Stomach (tissue), 9 donors: ENCODE results near the gene AGFG1. TPM values are rescaled to one million over a fixed set of nuclear protein-coding genes. Genes with fewer than 3 reads are reported as not detected.
"Not testable (repeated sequence)": the region's sequence is repeated elsewhere in the genome, so short reads cannot be mapped to it uniquely, and the experiment has no call there.

Experiments used
- DNase-seq, 2 donors: peaks; one replicate each; pipeline versions ENCODE4 v3.0.0 to v3.0.0-alpha.2; 2013 to 2019
- H3K27ac ChIP-seq, 5 donors: fragments of 200-600 bp in 4 of 5; sonication (generic) in 4 of 5; one replicate each; pipeline ENCODE4 v1.5.1; 2013 to 2019; ENCODE audit warnings: mild to moderate bottlenecking in 1 of 5, moderate library complexity in 1 of 5
- H3K27me3 ChIP-seq, 3 donors: fragments of 200-600 bp; sonication (generic); one replicate each; pipeline ENCODE4 v1.5.1; 2017 to 2019; ENCODE audit warnings: mixed run types in 1 of 3
- H3K36me3 ChIP-seq, 4 donors: fragments of 200-600 bp; sonication (generic); 1 replicate in 3 of 4; 2 replicates in 1 of 4; pipeline ENCODE4 v1.5.1; 2016 to 2019
- H3K4me1 ChIP-seq, 4 donors: fragments of 200-600 bp; sonication (generic); one replicate each; pipeline ENCODE4 v1.5.1; 2016 to 2019
- H3K4me3 ChIP-seq, 4 donors: fragments of 200-600 bp; sonication (generic) in 3 of 4; one replicate each; pipeline ENCODE4 v1.5.1; 2016 to 2019; ENCODE audit warnings: mild to moderate bottlenecking in 1 of 4
- H3K9me3 ChIP-seq, 4 donors: fragments of 200-600 bp; sonication (generic); one replicate each; pipeline ENCODE4 v1.5.1; 2016 to 2019
- EP300 ChIP-seq: sonication (generic); formaldehyde crosslinking; IDR thresholded peaks from one replicate; pipeline ENCODE4 v1.6.1; 2017; ENCODE audit warnings: antibody characterized with exemption
- POLR2A ChIP-seq, 4 donors: fragments of 450-650 bp; IDR thresholded peaks; one replicate each; pipeline ENCODE4 v1.6.1; 2016; ENCODE audit warnings: antibody characterized with exemption in 4 of 4, control low read depth in 2 of 4, mild to moderate bottlenecking in 1 of 4, moderate library complexity in 1 of 4
- POLR2AphosphoS5 ChIP-seq, 3 donors: sonication (generic); formaldehyde crosslinking; IDR thresholded peaks; one replicate each; pipeline ENCODE4 v1.6.1; 2016; ENCODE audit warnings: antibody characterized with exemption in 3 of 3
- WGBS, 5 donors: extraction: QIAGEN DNeasy Blood & Tissue Kit in 3 of 5; methylation state at CpG; one replicate each; pipeline versions ENCODE4 v1.1.5 to v1.1.7; 2013 to 2018; 5-methylcytosine and 5-hydroxymethylcytosine counted together
- intact Hi-C: fragments of 100-400 bp; cut with DNase I; formaldehyde crosslinking; loops from one replicate; pipeline ENCODE4 v1.15.1; 2023; ENCODE audit warnings: low total_unique reads
- polyA plus RNA-seq, 3 donors: library from polyadenylated mRNA; stranded (reverse); fragments of 200-250 nt; gene quantifications; one replicate each; pipeline ENCODE4 v1.2.3, GENCODE V29; 2013
- total RNA-seq, 5 donors: library from RNA; depleted of rRNA; stranded (reverse); fragments of >200 nt; gene quantifications; one replicate each; pipeline versions ENCODE4 v1.1.0 to v1.2.3, GENCODE V29; 2014 to 2016
- TF ChIP-seq, protein P1 (sequence below), 7 experiments: fragments of 450-650 bp in 4 of 7; fragments of 200-600 bp in 3 of 7; sonication (generic) in 3 of 7; IDR thresholded peaks; one replicate each; pipeline ENCODE4 v1.5.1; 2016 to 2019; ENCODE audit warnings: antibody characterized with exemption in 7 of 7, control low read depth in 2 of 7, mild to moderate bottlenecking in 1 of 7
- donor health status: healthy with polysubstance abuse.
- donor health status: Bipolar disorder and iron deficiency.
- donor health status: healthy.

AGFG1 gene
- total and polyA plus RNA-seq, 8 donors, result 16.1 to 119 (median 35.7) TPM

DNA sequence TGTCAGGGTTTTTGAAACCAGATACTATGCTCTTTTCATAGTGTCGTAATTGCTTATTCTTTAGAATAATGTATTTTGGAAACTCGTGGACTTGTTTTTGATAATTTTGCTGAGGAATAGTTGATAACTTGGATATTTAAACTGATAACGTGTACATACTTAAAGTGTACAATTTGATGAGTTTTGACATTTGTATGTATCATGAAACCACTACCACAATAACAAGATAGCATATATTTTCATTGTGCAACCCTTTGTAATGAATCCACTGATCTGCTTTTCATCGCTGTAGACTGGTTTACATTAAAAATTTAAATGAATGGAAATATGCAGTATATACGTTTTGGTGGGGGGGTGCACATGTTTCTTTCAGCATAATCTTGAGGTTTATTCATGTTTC, 45.8 kb downstream of the AGFG1 start:
- DNase-seq, result no peak
- Histone ChIP-seq H3K9me3 (no peaks in the 10 kb centered on the region), H3K27ac (peak overlapping the region in 2 of 5 donors; percentile 38 to 57), H3K4me1 (peaks cover 14 to 85% (median 43%) of the 10 kb centered on the region in 4 donors), H3K4me3 (no peak overlapping the region), H3K27me3 (no peaks in the 10 kb centered on the region), H3K36me3 (peaks cover 0 to 22% (median 2%) of the 10 kb centered on the region in 4 donors)
- no peak for TF ChIP-seq EP300
- TF ChIP-seq POLR2AphosphoS5 (IDR thresholded peaks at IDR 0.05), result no peak
- TF ChIP-seq POLR2A (IDR thresholded peaks at IDR 0.05), result no peak
- TF ChIP-seq, protein P1, sequence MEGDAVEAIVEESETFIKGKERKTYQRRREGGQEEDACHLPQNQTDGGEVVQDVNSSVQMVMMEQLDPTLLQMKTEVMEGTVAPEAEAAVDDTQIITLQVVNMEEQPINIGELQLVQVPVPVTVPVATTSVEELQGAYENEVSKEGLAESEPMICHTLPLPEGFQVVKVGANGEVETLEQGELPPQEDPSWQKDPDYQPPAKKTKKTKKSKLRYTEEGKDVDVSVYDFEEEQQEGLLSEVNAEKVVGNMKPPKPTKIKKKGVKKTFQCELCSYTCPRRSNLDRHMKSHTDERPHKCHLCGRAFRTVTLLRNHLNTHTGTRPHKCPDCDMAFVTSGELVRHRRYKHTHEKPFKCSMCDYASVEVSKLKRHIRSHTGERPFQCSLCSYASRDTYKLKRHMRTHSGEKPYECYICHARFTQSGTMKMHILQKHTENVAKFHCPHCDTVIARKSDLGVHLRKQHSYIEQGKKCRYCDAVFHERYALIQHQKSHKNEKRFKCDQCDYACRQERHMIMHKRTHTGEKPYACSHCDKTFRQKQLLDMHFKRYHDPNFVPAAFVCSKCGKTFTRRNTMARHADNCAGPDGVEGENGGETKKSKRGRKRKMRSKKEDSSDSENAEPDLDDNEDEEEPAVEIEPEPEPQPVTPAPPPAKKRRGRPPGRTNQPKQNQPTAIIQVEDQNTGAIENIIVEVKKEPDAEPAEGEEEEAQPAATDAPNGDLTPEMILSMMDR (IDR thresholded peaks at IDR 0.05), result no peak
- intact Hi-C loops, result no loop called here
- WGBS, 5 donors, result 69 to 82% (median 78%) methylated on average over 5 of the region's 5 CpGs

DNA sequence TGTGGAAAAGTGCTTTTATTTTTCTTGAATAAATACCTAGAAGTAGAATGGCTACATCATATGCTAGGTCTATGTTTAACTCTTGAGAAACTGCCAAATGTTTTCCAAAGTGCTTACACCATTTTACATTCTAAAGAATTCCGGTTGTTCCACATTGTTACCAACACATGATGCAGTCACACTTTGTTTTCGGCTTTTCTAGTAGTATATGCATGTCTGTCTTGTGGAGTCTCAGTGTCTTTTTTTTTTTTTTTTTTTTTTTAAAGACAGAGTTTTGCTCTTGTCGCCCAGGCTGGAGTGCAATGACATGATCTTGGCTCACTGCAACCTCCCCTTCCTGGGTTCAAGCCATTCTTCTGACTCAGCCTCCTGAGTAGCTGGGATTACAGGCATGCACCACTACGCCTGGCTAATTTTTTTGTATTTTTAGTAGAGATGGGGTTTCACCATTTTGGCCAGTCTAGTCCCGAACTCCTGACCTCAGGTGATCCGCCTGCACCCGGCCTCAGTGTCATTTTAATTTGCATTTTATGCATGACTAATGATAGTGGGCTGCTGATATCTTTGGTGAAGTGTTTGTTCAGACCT, 46.4 kb downstream of the AGFG1 start:
- H3K36me3 ChIP-seq, result peaks cover 0 to 22% (median 2%) of the 10 kb centered on the region in 4 donors
- WGBS, 5 donors, result 50 to 66% (median 59%) methylated on average over 7 of the region's 7 CpGs
- H3K27me3 ChIP-seq, H3K9me3 ChIP-seq, H3K4me3 ChIP-seq, H3K27ac ChIP-seq, intact Hi-C loops, DNase-seq: not testable (repeated sequence)
- peaks cover 14 to 81% (median 40%) of the 10 kb centered on the region in 4 donors for H3K4me1 ChIP-seq

DNA sequence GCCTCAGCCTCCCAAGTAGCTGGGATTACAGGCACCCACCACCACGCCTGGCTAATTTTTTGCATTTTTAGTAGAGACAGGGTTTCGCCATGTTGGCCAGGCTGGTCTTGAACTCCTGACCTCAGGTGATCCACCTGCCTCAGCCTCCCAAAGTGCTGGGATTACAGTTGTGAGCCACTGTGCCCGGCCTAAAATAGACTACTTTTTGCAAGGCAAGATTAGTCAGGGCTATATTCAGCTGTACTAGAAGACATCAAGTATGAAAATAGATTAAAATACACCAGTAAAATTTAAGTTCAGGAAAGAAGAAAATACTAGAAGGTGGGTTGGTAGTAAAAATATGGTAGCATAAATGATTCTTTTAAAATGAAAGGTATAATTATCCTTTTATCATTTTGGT, 49.2 kb downstream of the AGFG1 start:
- H3K4me3 ChIP-seq, H3K27me3 ChIP-seq, intact Hi-C loops, H3K9me3 ChIP-seq, DNase-seq, H3K27ac ChIP-seq: not testable (repeated sequence)
- Histone ChIP-seq H3K4me1 (peaks cover 14 to 55% (median 23%) of the 10 kb centered on the region in 4 donors), H3K36me3 (peaks cover 5 to 49% (median 28%) of the 10 kb centered on the region in 4 donors)
- WGBS, 5 donors, result 91 to 98% (median 95%) methylated on average over 2 to 3 of the region's 3 CpGs

DNA sequence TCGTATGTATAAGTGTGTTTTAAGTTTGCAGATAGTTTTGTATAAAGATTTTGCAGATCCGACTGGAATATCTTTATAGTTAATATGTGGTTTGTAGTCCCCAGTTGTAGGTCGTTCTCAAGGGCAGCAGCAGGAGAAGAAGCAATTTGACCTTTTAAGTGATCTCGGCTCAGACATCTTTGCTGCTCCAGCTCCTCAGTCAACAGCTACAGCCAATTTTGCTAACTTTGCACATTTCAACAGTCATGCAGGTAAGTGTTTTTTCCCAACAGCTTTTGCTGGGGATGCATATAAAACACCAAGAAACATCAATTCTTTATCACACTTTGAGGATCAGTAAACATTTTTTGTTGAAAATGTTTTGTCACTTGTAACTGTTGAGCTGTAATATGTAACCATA, 52.7 kb downstream of the AGFG1 start:
- H3K4me1 ChIP-seq, result peaks cover 0 to 22% (median 0%) of the 10 kb centered on the region in 4 donors
- no peak overlapping the region for H3K4me3 ChIP-seq
- H3K27ac ChIP-seq, result no peak overlapping the region
- no peaks in the 10 kb centered on the region for H3K9me3 ChIP-seq
- H3K27me3 ChIP-seq, result no peaks in the 10 kb centered on the region
- DNase-seq, result no peak
- 75 to 83% (median 79%) methylated on average over 4 of the region's 4 CpGs for WGBS, 5 donors
- no peak for TF ChIP-seq POLR2AphosphoS5 (IDR thresholded peaks at IDR 0.05)
- no peak for TF ChIP-seq POLR2A (IDR thresholded peaks at IDR 0.05)
- TF ChIP-seq, protein P1 (IDR thresholded peaks at IDR 0.05), result no peak
- TF ChIP-seq EP300, result no peak
- intact Hi-C loops, result no loop called here
- H3K36me3 ChIP-seq, result peaks cover 5 to 73% (median 52%) of the 10 kb centered on the region in 4 donors

DNA sequence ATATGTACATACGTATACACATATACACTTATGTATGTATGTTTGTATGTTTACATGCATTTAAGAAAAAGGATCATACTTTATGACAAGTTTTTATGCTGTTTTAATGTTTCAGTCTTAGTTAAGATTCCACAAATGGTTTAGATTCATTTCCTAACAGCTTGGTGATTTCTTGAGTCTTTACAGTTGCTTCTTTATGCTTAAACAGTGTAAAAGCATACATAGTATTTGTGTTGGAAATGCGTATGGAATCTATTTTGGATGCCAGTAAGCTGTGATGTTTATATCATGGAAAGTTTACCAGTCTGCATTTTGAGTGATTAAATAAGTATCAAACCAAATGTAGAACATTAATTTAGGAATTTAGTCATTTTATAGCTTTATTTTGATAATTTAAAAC, 55.4 kb downstream of the AGFG1 start:
- H3K4me3 ChIP-seq, result no peak overlapping the region
- no peaks in the 10 kb centered on the region for H3K9me3 ChIP-seq
- H3K27ac ChIP-seq, result no peak overlapping the region
- no peak for DNase-seq
- no peak for TF ChIP-seq POLR2A (IDR thresholded peaks at IDR 0.05)
- TF ChIP-seq POLR2AphosphoS5 (IDR thresholded peaks at IDR 0.05), result no peak
- no peak for TF ChIP-seq EP300
- TF ChIP-seq, protein P1 (IDR thresholded peaks at IDR 0.05), result no peak
- H3K36me3 ChIP-seq, result peaks cover 5 to 78% (median 67%) of the 10 kb centered on the region in 4 donors
- intact Hi-C loops, result no loop called here
- WGBS, 5 donors, result 89 to 97% (median 92%) methylated on average over 2 of the region's 2 CpGs
- H3K27me3 ChIP-seq, result no peaks in the 10 kb centered on the region
- H3K4me1 ChIP-seq, result peaks cover 0 to 6% (median 0%) of the 10 kb centered on the region in 4 donors
